ENCODE results near the gene COTL1.

The COTL1 gene

GRCh38 chr16:84548971-84549844 is 68.7 kb downstream of the COTL1 start:
- no peak for TF ChIP-seq CTCF (IDR thresholded peaks at IDR 0.05; ENCODE audit: low read depth, low read length)
- no peak overlapping the region for H3K4me3 ChIP-seq (ENCODE audit: low read depth, low read length)

- H3K4me3 ChIP-seq (ENCODE audit: low read depth, low read length) = no peak overlapping the region
- no peak for TF ChIP-seq CTCF (IDR thresholded peaks at IDR 0.05; ENCODE audit: low read depth, low read length)
These were observed 69.4 kb downstream of the COTL1 start for GRCh38 chr16:84548508-84548907.

GRCh38 chr16:84547546-84548061 is 70.3 kb downstream of the COTL1 start:
- H3K4me3 ChIP-seq (ENCODE audit: low read depth, low read length) = no peak overlapping the region
- TF ChIP-seq CTCF (IDR thresholded peaks at IDR 0.05; ENCODE audit: low read depth, low read length) = no peak

- no peak overlapping the region for H3K4me3 ChIP-seq (ENCODE audit: low read depth, low read length)
- no peak for TF ChIP-seq CTCF (IDR thresholded peaks at IDR 0.05; ENCODE audit: low read depth, low read length)
These were observed 71.0 kb downstream of the COTL1 start for GRCh38 chr16:84546669-84547545.

GRCh38 chr16:84545114-84545737 is 72.7 kb downstream of the COTL1 start:
- H3K4me3 ChIP-seq (ENCODE audit: low read depth, low read length) = no peak overlapping the region
- no peak for TF ChIP-seq CTCF (IDR thresholded peaks at IDR 0.05; ENCODE audit: low read depth, low read length)

GRCh38 chr16:84544031-84544773 is 73.7 kb downstream of the COTL1 start:
- no peak overlapping the region for H3K4me3 ChIP-seq (ENCODE audit: low read depth, low read length)
- no peak for TF ChIP-seq CTCF (IDR thresholded peaks at IDR 0.05; ENCODE audit: low read depth, low read length)

All from WI38 (cell line).